Measurements from ENCODE around the gene PITPNM2. TPM values are rescaled to one million over a fixed set of nuclear protein-coding genes. Genes with fewer than 3 reads are reported as not detected.
A peak's percentile ranks its signal among the peaks of the same experiment; 100 is the strongest.

PITPNM2 gene
- polyA plus RNA-seq, 1 of the 3 experiments (the other 2 are of a cell fraction) = 3.7 TPM

- Histone ChIP-seq H4K20me1 (ENCODE audit: insufficient read depth) (peaks cover 4% of the 10 kb centered on the region; the same call in 1 of the 2 replicates), H3K9ac (peak overlapping the region; percentile 38), H3K9me3 (no peaks in the 10 kb centered on the region), H3K4me3 (ENCODE audit: low read depth in 2 of 2, low read length in 1 of 2) (no peak overlapping the region; a peak in 1 of 4 replicates), H3K4me2 (peak overlapping the region; percentile 69), H3F3A (replicated peaks; ENCODE audit: insufficient read depth) (no peaks in the 10 kb centered on the region), H3K79me2 (ENCODE audit: insufficient read depth) (peaks cover 5% of the 10 kb centered on the region; the same call in 1 of the 2 replicates), H3K27ac (ENCODE audit: low read depth in 2 of 2, low read length in 1 of 2) (peak overlapping the region in 1 of 2 experiments; percentile 79; a peak in 2 of 4 replicates), H3K27me3 (ENCODE audit: insufficient read depth) (no peaks in the 10 kb centered on the region), H3K9me2 (no peaks in the 10 kb centered on the region), H2AFZ (ENCODE audit: low read depth) (no peak overlapping the region; the same call in 1 of the 2 replicates), H3K36me3 (replicated peaks in 1 of 2; ENCODE audit: control insufficient read depth in 1 of 2, insufficient read depth in 2 of 2, low read length in 1 of 2) (no peaks in the 10 kb centered on the region), H3K4me1 (ENCODE audit: control insufficient read depth in 1 of 2, insufficient read depth in 2 of 2, low read depth in 1 of 2, low read length in 1 of 2) (peaks cover 4 to 17% of the 10 kb centered on the region in 2 experiments; a peak in 3 of 4 replicates)
- no peak for DNase-seq
- POLR2A ChIA-PET = no interaction called here
- CTCF ChIA-PET = no interaction called here
- 78% methylated on average over 8 of the region's 8 CpGs for WGBS (ENCODE audit: low lambda C conversion rate)
- TF ChIP-seq, protein P1, sequence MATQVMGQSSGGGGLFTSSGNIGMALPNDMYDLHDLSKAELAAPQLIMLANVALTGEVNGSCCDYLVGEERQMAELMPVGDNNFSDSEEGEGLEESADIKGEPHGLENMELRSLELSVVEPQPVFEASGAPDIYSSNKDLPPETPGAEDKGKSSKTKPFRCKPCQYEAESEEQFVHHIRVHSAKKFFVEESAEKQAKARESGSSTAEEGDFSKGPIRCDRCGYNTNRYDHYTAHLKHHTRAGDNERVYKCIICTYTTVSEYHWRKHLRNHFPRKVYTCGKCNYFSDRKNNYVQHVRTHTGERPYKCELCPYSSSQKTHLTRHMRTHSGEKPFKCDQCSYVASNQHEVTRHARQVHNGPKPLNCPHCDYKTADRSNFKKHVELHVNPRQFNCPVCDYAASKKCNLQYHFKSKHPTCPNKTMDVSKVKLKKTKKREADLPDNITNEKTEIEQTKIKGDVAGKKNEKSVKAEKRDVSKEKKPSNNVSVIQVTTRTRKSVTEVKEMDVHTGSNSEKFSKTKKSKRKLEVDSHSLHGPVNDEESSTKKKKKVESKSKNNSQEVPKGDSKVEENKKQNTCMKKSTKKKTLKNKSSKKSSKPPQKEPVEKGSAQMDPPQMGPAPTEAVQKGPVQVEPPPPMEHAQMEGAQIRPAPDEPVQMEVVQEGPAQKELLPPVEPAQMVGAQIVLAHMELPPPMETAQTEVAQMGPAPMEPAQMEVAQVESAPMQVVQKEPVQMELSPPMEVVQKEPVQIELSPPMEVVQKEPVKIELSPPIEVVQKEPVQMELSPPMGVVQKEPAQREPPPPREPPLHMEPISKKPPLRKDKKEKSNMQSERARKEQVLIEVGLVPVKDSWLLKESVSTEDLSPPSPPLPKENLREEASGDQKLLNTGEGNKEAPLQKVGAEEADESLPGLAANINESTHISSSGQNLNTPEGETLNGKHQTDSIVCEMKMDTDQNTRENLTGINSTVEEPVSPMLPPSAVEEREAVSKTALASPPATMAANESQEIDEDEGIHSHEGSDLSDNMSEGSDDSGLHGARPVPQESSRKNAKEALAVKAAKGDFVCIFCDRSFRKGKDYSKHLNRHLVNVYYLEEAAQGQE (IDR thresholded peaks at IDR 0.05; ENCODE audit: low read depth, low read length) = no peak
- TF ChIP-seq YY1 (IDR thresholded peaks at IDR 0.05; ENCODE audit: low read depth) = no peak
- no peak for TF ChIP-seq RFX5 (IDR thresholded peaks at IDR 0.05; ENCODE audit: low read length)
- TF ChIP-seq TEAD4 (IDR thresholded peaks at IDR 0.05; ENCODE audit: borderline replicate concordance, insufficient read depth) = no peak
- TF ChIP-seq ELF1 (IDR thresholded peaks at IDR 0.05) = no peak
- no peak for TF ChIP-seq MXI1 (IDR thresholded peaks at IDR 0.05; ENCODE audit: low read depth, low read length)
- TF ChIP-seq EP300 (IDR thresholded peaks at IDR 0.05; ENCODE audit: borderline replicate concordance in 1 of 2, low read depth in 1 of 2, low read length in 1 of 2) = 0 out of 4 replicates have a peak, but pooled peaks of 1 of the 2 experiments have one; percentile 25
- TF ChIP-seq FOXM1 (IDR thresholded peaks at IDR 0.05; ENCODE audit: low read depth) = no peak
- TF ChIP-seq RCOR1 (IDR thresholded peaks at IDR 0.05; ENCODE audit: low read length) = no peak
- TF ChIP-seq GATA2 (CRISPR knock-in tag; IDR thresholded peaks at IDR 0.05) = no peak
- TF ChIP-seq TAF1 (IDR thresholded peaks at IDR 0.05; ENCODE audit: borderline replicate concordance, low read depth, low read length) = no peak
- TF ChIP-seq MEF2A (IDR thresholded peaks at IDR 0.05; ENCODE audit: borderline replicate concordance, low read depth) = peak; percentile 93
- no peak for TF ChIP-seq NRF1 (IDR thresholded peaks at IDR 0.05; ENCODE audit: low read depth, low read length)
- peak; percentile 54; the same call in 1 of the 2 replicates for TF ChIP-seq SIN3A (IDR thresholded peaks at IDR 0.05; ENCODE audit: borderline replicate concordance, low read depth, low read length)
- TF ChIP-seq USF2 (IDR thresholded peaks at IDR 0.05; ENCODE audit: borderline replicate concordance, low read depth, low read length) = no peak
- TF ChIP-seq FOSL2 (IDR thresholded peaks at IDR 0.05; ENCODE audit: borderline replicate concordance, low read depth) = peak; percentile 72; the same call in 1 of the 2 replicates
- TF ChIP-seq NFIC (IDR thresholded peaks at IDR 0.05; ENCODE audit: borderline replicate concordance) = peak; percentile 17; the same call in 1 of the 2 replicates
- no peak for TF ChIP-seq ZBTB33 (IDR thresholded peaks at IDR 0.05; ENCODE audit: borderline replicate concordance, low read depth)
- no peak for TF ChIP-seq SMC3 (IDR thresholded peaks at IDR 0.05; ENCODE audit: low read depth, low read length)
- no peak for TF ChIP-seq POLR2AphosphoS5 (IDR thresholded peaks at IDR 0.05; ENCODE audit: low read depth, low read length)
- TF ChIP-seq, protein P2, sequence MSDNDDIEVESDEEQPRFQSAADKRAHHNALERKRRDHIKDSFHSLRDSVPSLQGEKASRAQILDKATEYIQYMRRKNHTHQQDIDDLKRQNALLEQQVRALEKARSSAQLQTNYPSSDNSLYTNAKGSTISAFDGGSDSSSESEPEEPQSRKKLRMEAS (IDR thresholded peaks at IDR 0.05; ENCODE audit: low read depth) = peak; percentile 32; the same call in 1 of the 2 replicates
- TF ChIP-seq IRF3 (IDR thresholded peaks at IDR 0.05; ENCODE audit: low read depth, low read length) = no peak
- TF ChIP-seq GABPA (IDR thresholded peaks at IDR 0.05; ENCODE audit: low read depth) = no peak
Measured at GRCh38 chr12:123115409-123116121, 35.3 kb downstream of the PITPNM2 start.

All from SK-N-SH (cell line).